Memory B cell (primary cell): ENCODE data around the gene GCK.

Experiments
- ATAC-seq: fragments of 150-1000 bp; cut with Tn5 transposase; 2 replicates; pipeline ENCODE4 v1.10.0; 2021; ENCODE audit warnings: low read depth, mild to moderate bottlenecking, moderate library complexity
- DNase-seq, 2 donors: peaks; one replicate each; pipeline ENCODE4 v3.0.0; 2022; ENCODE audit warnings: low spot score in 2 of 2
- H3K27ac Mint-ChIP-seq: one replicate; pipeline ENCODE4 v1.8.0; 2022; ENCODE audit warnings: mild to moderate bottlenecking, moderate library complexity, mixed read lengths
- H3K27me3 Mint-ChIP-seq: one replicate; pipeline ENCODE4 v1.8.0; 2022; ENCODE audit warnings: mixed read lengths
- H3K36me3 Mint-ChIP-seq: one replicate; pipeline ENCODE4 v1.8.0; 2022; ENCODE audit warnings: mild to moderate bottlenecking, mixed read lengths
- H3K4me1 Mint-ChIP-seq: one replicate; pipeline ENCODE4 v1.8.0; 2022; ENCODE audit warnings: mixed read lengths
- H3K4me3 Mint-ChIP-seq: one replicate; pipeline ENCODE4 v1.8.0; 2022; ENCODE audit warnings: mild to moderate bottlenecking, moderate library complexity, mixed read lengths
- H3K9me3 Mint-ChIP-seq: one replicate; pipeline ENCODE4 v1.8.0; 2022; ENCODE audit warnings: mixed read lengths

The GCK gene

GRCh38 chr7:44154703-44155102 lies 34.5 kb downstream of the GCK start:
- peaks cover 2% of the 10 kb centered on the region for H3K4me1 Mint-ChIP-seq
- ATAC-seq, result no peak
- H3K27ac Mint-ChIP-seq, result no peak overlapping the region
- H3K9me3 Mint-ChIP-seq, result no peaks in the 10 kb centered on the region
- H3K27me3 Mint-ChIP-seq, result peaks cover 4% of the 10 kb centered on the region
- H3K4me3 Mint-ChIP-seq, result no peak overlapping the region
- no peaks in the 10 kb centered on the region for H3K36me3 Mint-ChIP-seq
- no peak for DNase-seq

- no peaks in the 10 kb centered on the region for H3K36me3 Mint-ChIP-seq
- ATAC-seq, result no peak
- no peak for DNase-seq
- H3K9me3 Mint-ChIP-seq, result no peaks in the 10 kb centered on the region
- no peak overlapping the region for H3K27ac Mint-ChIP-seq
- H3K27me3 Mint-ChIP-seq, result peaks cover 4% of the 10 kb centered on the region
- H3K4me3 Mint-ChIP-seq, result no peak overlapping the region
- peaks cover 2% of the 10 kb centered on the region for H3K4me1 Mint-ChIP-seq
Measured at GRCh38 chr7:44153948-44154335, 35.3 kb downstream of the GCK start.

- no peaks in the 10 kb centered on the region for H3K9me3 Mint-ChIP-seq
- no peak overlapping the region for H3K27ac Mint-ChIP-seq
- H3K27me3 Mint-ChIP-seq, result peaks cover 4% of the 10 kb centered on the region
- DNase-seq (no peak), ATAC-seq (no peak)
- peaks cover 2% of the 10 kb centered on the region for H3K4me1 Mint-ChIP-seq
- no peak overlapping the region for H3K4me3 Mint-ChIP-seq
- no peaks in the 10 kb centered on the region for H3K36me3 Mint-ChIP-seq
Measured at GRCh38 chr7:44152971-44153947, 36.0 kb downstream of the GCK start.

- peaks cover 2% of the 10 kb centered on the region for H3K4me1 Mint-ChIP-seq
- peaks cover 1% of the 10 kb centered on the region for H3K27me3 Mint-ChIP-seq
- no peak overlapping the region for H3K4me3 Mint-ChIP-seq
- no peak overlapping the region for H3K27ac Mint-ChIP-seq
- H3K36me3 Mint-ChIP-seq, result no peaks in the 10 kb centered on the region
- no peaks in the 10 kb centered on the region for H3K9me3 Mint-ChIP-seq
- no peak for ATAC-seq
- no peak for DNase-seq
Measured at GRCh38 chr7:44151956-44152355, 37.3 kb downstream of the GCK start.

- Mint-ChIP-seq H3K27ac (no peak overlapping the region), H3K27me3 (peaks cover 3% of the 10 kb centered on the region), H3K9me3 (no peaks in the 10 kb centered on the region), H3K36me3 (no peaks in the 10 kb centered on the region), H3K4me3 (no peak overlapping the region), H3K4me1 (peaks cover 4% of the 10 kb centered on the region)
- ATAC-seq (no peak), DNase-seq (no peak)
Measured at GRCh38 chr7:44150966-44151941, 38.0 kb downstream of the GCK start.

GRCh38 chr7:44150466-44150832 lies 38.8 kb downstream of the GCK start:
- H3K4me3 Mint-ChIP-seq, result no peak overlapping the region
- no peaks in the 10 kb centered on the region for H3K36me3 Mint-ChIP-seq
- H3K4me1 Mint-ChIP-seq, result peaks cover 6% of the 10 kb centered on the region
- H3K27ac Mint-ChIP-seq, result no peak overlapping the region
- H3K27me3 Mint-ChIP-seq, result peaks cover 3% of the 10 kb centered on the region
- DNase-seq (no peak), ATAC-seq (no peak)
- no peaks in the 10 kb centered on the region for H3K9me3 Mint-ChIP-seq

GRCh38 chr7:44149571-44150465 lies 39.4 kb downstream of the GCK start:
- peaks cover 10% of the 10 kb centered on the region for H3K4me1 Mint-ChIP-seq
- no peak overlapping the region for H3K27ac Mint-ChIP-seq
- H3K36me3 Mint-ChIP-seq, result no peaks in the 10 kb centered on the region
- H3K9me3 Mint-ChIP-seq, result no peaks in the 10 kb centered on the region
- H3K27me3 Mint-ChIP-seq, result peaks cover 3% of the 10 kb centered on the region
- ATAC-seq (no peak), DNase-seq (no peak)
- H3K4me3 Mint-ChIP-seq, result no peak overlapping the region

- Mint-ChIP-seq H3K4me3 (no peak overlapping the region), H3K27me3 (peaks cover 3% of the 10 kb centered on the region), H3K9me3 (no peaks in the 10 kb centered on the region), H3K36me3 (no peaks in the 10 kb centered on the region), H3K27ac (no peak overlapping the region), H3K4me1 (peaks cover 10% of the 10 kb centered on the region)
- no peak for ATAC-seq
- DNase-seq, result no peak
Measured at GRCh38 chr7:44148961-44149536, 40.2 kb downstream of the GCK start.

- H3K27ac Mint-ChIP-seq, result no peak overlapping the region
Measured at GRCh38 chr7:44148166-44148565, 41.1 kb downstream of the GCK start.

GRCh38 chr7:44147026-44147991 lies 41.9 kb downstream of the GCK start:
- peak overlapping the region; percentile 78 for H3K4me3 Mint-ChIP-seq

More at GRCh38 chr7:44148166-44148565, 41.1 kb downstream of the GCK start:
- Mint-ChIP-seq H3K9me3 (no peaks in the 10 kb centered on the region), H3K4me1 (peaks cover 10% of the 10 kb centered on the region), H3K27me3 (peaks cover 1% of the 10 kb centered on the region), H3K4me3 (no peak overlapping the region), H3K36me3 (no peaks in the 10 kb centered on the region)
- ATAC-seq (no peak), DNase-seq (no peak)

GRCh38 chr7:44145969-44146911 lies 43.0 kb downstream of the GCK start:
- H3K4me3 Mint-ChIP-seq, result peak overlapping the region; percentile 78
- ATAC-seq (peak; percentile 70), DNase-seq (peak; percentile 21 to 38)
- no peaks in the 10 kb centered on the region for H3K36me3 Mint-ChIP-seq
- no peak overlapping the region for H3K27ac Mint-ChIP-seq
- H3K27me3 Mint-ChIP-seq, result peaks cover 1% of the 10 kb centered on the region
- peaks cover 10% of the 10 kb centered on the region for H3K4me1 Mint-ChIP-seq
- H3K9me3 Mint-ChIP-seq, result no peaks in the 10 kb centered on the region

More at GRCh38 chr7:44147026-44147991, 41.9 kb downstream of the GCK start:
- H3K9me3 Mint-ChIP-seq, result no peaks in the 10 kb centered on the region
- H3K36me3 Mint-ChIP-seq, result no peaks in the 10 kb centered on the region
- peaks cover 10% of the 10 kb centered on the region for H3K4me1 Mint-ChIP-seq
- no peak for ATAC-seq
- DNase-seq, result no peak
- peaks cover 1% of the 10 kb centered on the region for H3K27me3 Mint-ChIP-seq
- H3K27ac Mint-ChIP-seq, result no peak overlapping the region
